Activated CD4-positive, CD25-positive, alpha-beta regulatory T cell (primary cell): Measurements from ENCODE around the gene YAF2.

ENCODE experiments used
- DNase-seq, 4 experiments: peaks; one replicate each; lab custom pipeline; 2025; lab: John Stamatoyannopoulos, UW

YAF2 gene

GRCh38 chr12:42144408-42145196, 93.4 kb downstream of the YAF2 start, which contains the start of gene GXYLT1:
GXYLT1 (minus strand) TSS chr12:42144874; CDS start chr12:42144646, 228 bp downstream.
- peak; percentile 55 to 70 (median 57) for DNase-seq

GRCh38 chr12:42144158-42144407, 94.0 kb downstream of the YAF2 start:
- no peak for DNase-seq

- DNase-seq, result no peak
Observed at GRCh38 chr12:42143452-42144157, 94.4 kb downstream of the YAF2 start.

- no peak for DNase-seq
Observed at GRCh38 chr12:42141981-42142606, 96.0 kb downstream of the YAF2 start.

GRCh38 chr12:42140901-42141300, 97.1 kb downstream of the YAF2 start:
- no peak for DNase-seq

GRCh38 chr12:42135259-42135814, 102.7 kb downstream of the YAF2 start:
- no peak for DNase-seq

- no peak for DNase-seq
Observed at GRCh38 chr12:42130672-42131402, 107.2 kb downstream of the YAF2 start.

GRCh38 chr12:42129595-42130204, 108.3 kb downstream of the YAF2 start:
- no peak for DNase-seq

- no peak for DNase-seq
Observed at GRCh38 chr12:42128888-42129287, 109.2 kb downstream of the YAF2 start.

GRCh38 chr12:42128327-42128726, 109.7 kb downstream of the YAF2 start:
- no peak for DNase-seq

GRCh38 chr12:42126963-42127362, 111.1 kb downstream of the YAF2 start:
- DNase-seq, result no peak

GRCh38 chr12:42125388-42125767, 112.7 kb downstream of the YAF2 start:
- DNase-seq, result no peak

- no peak for DNase-seq
Observed at GRCh38 chr12:42124764-42125387, 113.2 kb downstream of the YAF2 start.

- DNase-seq, result no peak
Observed at GRCh38 chr12:42119085-42119633, 118.9 kb downstream of the YAF2 start.

GRCh38 chr12:42118136-42118879, 119.7 kb downstream of the YAF2 start:
- no peak for DNase-seq

GRCh38 chr12:42109031-42109430, 129.0 kb downstream of the YAF2 start:
- no peak for DNase-seq
